Heart left ventricle (tissue), 16 donors: ENCODE measurements around the gene RALGPS1. TPM values are rescaled to one million over a fixed set of nuclear protein-coding genes. Genes with fewer than 3 reads are reported as not detected.

Source experiments
- ATAC-seq, 4 donors: fragments of 200-7000 bp; cut with Tn5 transposase; one replicate each; pipeline ENCODE4 v1.9.1; 2020 to 2022; ENCODE audit warnings: moderate library complexity in 4 of 4, mild to moderate bottlenecking in 3 of 4, moderate number of reproducible peaks in 1 of 4
- DNase-seq, 5 donors: peaks; one replicate each; pipeline ENCODE4 v3.0.0-alpha.2; 2020
- H3K27ac ChIP-seq, 12 donors: fragments of 200-600 bp; sonication (generic) in 4 of 12; one replicate each; pipeline versions ENCODE4 v1.5.0 to v1.8.0; 2016 to 2022; ENCODE audit warnings: mild to moderate bottlenecking in 2 of 12
- H3K27me3 ChIP-seq, 9 donors: fragments of 200-600 bp; sonication (generic) in 2 of 9; one replicate each; pipeline versions ENCODE4 v1.5.1 to v1.8.0; 2016 to 2022; ENCODE audit warnings: mild to moderate bottlenecking in 3 of 9
- H3K36me3 ChIP-seq, 9 donors: fragments of 200-600 bp; sonication (generic) in 2 of 9; one replicate each; pipeline versions ENCODE4 v1.5.0 to v1.8.0; 2018 to 2022; ENCODE audit warnings: mild to moderate bottlenecking in 2 of 9
- H3K4me1 ChIP-seq, 12 donors: fragments of 200-600 bp; sonication (generic) in 4 of 12; one replicate each; pipeline versions ENCODE4 v1.5.0 to v1.8.0; 2016 to 2022; ENCODE audit warnings: mild to moderate bottlenecking in 3 of 12
- H3K4me3 ChIP-seq, 12 donors: fragments of 200-600 bp; sonication (generic) in 4 of 12; one replicate each; pipeline versions ENCODE4 v1.5.0 to v1.8.0; 2017 to 2022; ENCODE audit warnings: mild to moderate bottlenecking in 9 of 12, moderate library complexity in 4 of 12
- H3K9me3 ChIP-seq, 12 donors: fragments of 200-600 bp; sonication (generic) in 4 of 12; one replicate each; pipeline versions ENCODE4 v1.5.0 to v1.8.0; 2016 to 2022; ENCODE audit warnings: mild to moderate bottlenecking in 1 of 12
- POLR2A ChIP-seq, 2 donors: fragments of 450-650 bp; IDR thresholded peaks; one replicate each; pipeline ENCODE4 v1.6.1; 2017; ENCODE audit warnings: antibody characterized with exemption in 2 of 2, mild to moderate bottlenecking in 2 of 2, moderate library complexity in 2 of 2
- WGBS, 4 donors: extraction: QIAGEN DNeasy Blood & Tissue Kit in 2 of 4; methylation state at CpG; one replicate each; pipeline versions ENCODE4 v1.1.5 to v1.1.7; 2013 to 2018; 5-methylcytosine and 5-hydroxymethylcytosine counted together
- intact Hi-C, 10 donors: fragments of 100-400 bp; cut with DNase I; formaldehyde crosslinking; loops; one replicate each; pipeline versions ENCODE4 v1.11.1 to v1.14.2; 2022
- polyA plus RNA-seq, 2 donors: library from polyadenylated mRNA; stranded (reverse); fragments of 200-250 nt; gene quantifications; one replicate each; pipeline ENCODE4 v1.2.3, GENCODE V29; 2013
- total RNA-seq, 9 donors: library from RNA; depleted of rRNA in 2 of 9; stranded (reverse); fragments of >200 nt in 2 of 9; fragmentation: NEBNext Ultra II Directional in 3 of 9; extraction: Animal tissue kit (Norgen Biotek cat#: 25700) in 3 of 9; gene quantifications; one replicate each; pipeline versions ENCODE4 v1.1.0 to v1.2.4, GENCODE V29; 2016 to 2023
- TF ChIP-seq, protein P1 (sequence below), 12 donors: fragments of 200-600 bp; sonication (generic) in 4 of 12; IDR thresholded peaks; one replicate each; pipeline versions ENCODE4 v1.5.0 to v1.8.0; 2018 to 2022; ENCODE audit warnings: antibody characterized with exemption in 12 of 12, mild to moderate bottlenecking in 5 of 12
- donor health status: ischemic (EF 13 %, LVEDD 7.1; RV severe dilation, severe dysfunction).
- donor health status: healthy with polysubstance abuse.
- donor health status: DM: no; HTN: yes; CAD: no.
- donor health status: DM: no; HTN: no; CAD: no.
- donor health status: ischemic (EF 25% LVEDD 6.9; RV normal size, moderate dysfunction).
- donor health status: ischemic (EF 25% LVEDD 5.7; RV mildly dilated, moderate dysfunction).
- donor health status: healthy.
- donor health status: DM: yes; HTN: yes; CAD: no.
- donor health status: ischemic (EF 35%, LVEDD 5.7; RV mildly dilated, moderate dysfunction).
- donor health status: nonischemic (EF 11% LVEDD 7.7; RV severe dilation, severe dysfunction).
- donor health status: DM: yes; HTN: yes; CAD: no.
- donor health status: PGD.
- donor health status: ischemic (EF 29% LVEDD 5.4; RV normal size, mild dysfunction).
- donor health status: nonischemic (EF 23%, LVEDD 6.1; RV moderate dilation, normal function).

The RALGPS1 gene
- total and polyA plus RNA-seq, 11 donors: 8.0 to 21.8 (median 14.4) TPM

GRCh38 chr9:127194881-127195713, 280.5 kb downstream of the RALGPS1 start:
- Histone ChIP-seq H3K9me3 (no peaks in the 10 kb centered on the region), H3K27me3 (no peaks in the 10 kb centered on the region), H3K36me3 (no peaks in the 10 kb centered on the region), H3K4me1 (peaks cover 4 to 37% (median 28%) of the 10 kb centered on the region in 12 donors), H3K27ac (no peak overlapping the region), H3K4me3 (no peak overlapping the region)
- intact Hi-C loops: loop anchor here in 5 of 10 donors (5.0 to 10.0 kb wide), 6 partner anchors 58 to 233 kb away; partner anchors contain the start of gene ANGPTL2 (in 1 of the 5)
- ATAC-seq (no peak), DNase-seq (peak in 1 of 5 donors; percentile 17)
- TF ChIP-seq, protein P1, sequence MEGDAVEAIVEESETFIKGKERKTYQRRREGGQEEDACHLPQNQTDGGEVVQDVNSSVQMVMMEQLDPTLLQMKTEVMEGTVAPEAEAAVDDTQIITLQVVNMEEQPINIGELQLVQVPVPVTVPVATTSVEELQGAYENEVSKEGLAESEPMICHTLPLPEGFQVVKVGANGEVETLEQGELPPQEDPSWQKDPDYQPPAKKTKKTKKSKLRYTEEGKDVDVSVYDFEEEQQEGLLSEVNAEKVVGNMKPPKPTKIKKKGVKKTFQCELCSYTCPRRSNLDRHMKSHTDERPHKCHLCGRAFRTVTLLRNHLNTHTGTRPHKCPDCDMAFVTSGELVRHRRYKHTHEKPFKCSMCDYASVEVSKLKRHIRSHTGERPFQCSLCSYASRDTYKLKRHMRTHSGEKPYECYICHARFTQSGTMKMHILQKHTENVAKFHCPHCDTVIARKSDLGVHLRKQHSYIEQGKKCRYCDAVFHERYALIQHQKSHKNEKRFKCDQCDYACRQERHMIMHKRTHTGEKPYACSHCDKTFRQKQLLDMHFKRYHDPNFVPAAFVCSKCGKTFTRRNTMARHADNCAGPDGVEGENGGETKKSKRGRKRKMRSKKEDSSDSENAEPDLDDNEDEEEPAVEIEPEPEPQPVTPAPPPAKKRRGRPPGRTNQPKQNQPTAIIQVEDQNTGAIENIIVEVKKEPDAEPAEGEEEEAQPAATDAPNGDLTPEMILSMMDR (IDR thresholded peaks at IDR 0.05): no peak
- TF ChIP-seq POLR2A (IDR thresholded peaks at IDR 0.05): no peak
- 92 to 95% (median 94%) methylated on average over 11 to 12 of the region's 12 CpGs for WGBS, 4 donors

- no peaks in the 10 kb centered on the region for H3K27me3 ChIP-seq
- no peak for TF ChIP-seq POLR2A (IDR thresholded peaks at IDR 0.05)
- TF ChIP-seq, protein P1 (IDR thresholded peaks at IDR 0.05): no peak
- peaks cover 4 to 37% (median 28%) of the 10 kb centered on the region in 12 donors for H3K4me1 ChIP-seq
- DNase-seq: no peak
- H3K9me3 ChIP-seq: no peaks in the 10 kb centered on the region
- H3K4me3 ChIP-seq: no peak overlapping the region
- H3K27ac ChIP-seq: peak overlapping the region in 4 of 12 donors; percentile 44 to 75 (median 74)
- no peaks in the 10 kb centered on the region for H3K36me3 ChIP-seq
- no peak for ATAC-seq
- intact Hi-C loops: loop anchor here in 7 of 10 donors (2.0 to 10.0 kb wide), 8 partner anchors 59 to 234 kb away; partner anchors contain the start of gene ANGPTL2 (in 2 of the 7)
- WGBS, 4 donors: 94 to 95% (median 94%) methylated on average over 17 to 19 of the region's 19 CpGs
Observed at GRCh38 chr9:127195976-127196825, 281.6 kb downstream of the RALGPS1 start.

GRCh38 chr9:127196826-127197145, 282.2 kb downstream of the RALGPS1 start:
- Histone ChIP-seq H3K4me1 (peaks cover 4 to 37% (median 28%) of the 10 kb centered on the region in 12 donors), H3K4me3 (no peak overlapping the region), H3K36me3 (no peaks in the 10 kb centered on the region), H3K9me3 (no peaks in the 10 kb centered on the region), H3K27ac (peak overlapping the region in 10 of 12 donors; percentile 44 to 81 (median 72)), H3K27me3 (no peaks in the 10 kb centered on the region)
- DNase-seq (no peak), ATAC-seq (no peak)
- 45 to 82% (median 56%) methylated on average over 2 to 3 of the region's 3 CpGs for WGBS, 4 donors
- TF ChIP-seq POLR2A (IDR thresholded peaks at IDR 0.05): no peak
- TF ChIP-seq, protein P1 (IDR thresholded peaks at IDR 0.05): no peak
- intact Hi-C loops: loop anchor here in 7 of 10 donors (2.0 to 10.0 kb wide), 8 partner anchors 59 to 234 kb away; partner anchors contain the start of gene ANGPTL2 (in 2 of the 7)
